K562 (cell line): ENCODE measurements around the gene INTS12. TPM values are rescaled to one million over a fixed set of nuclear protein-coding genes. Genes with fewer than 3 reads are reported as not detected.

Source experiments
- ATAC-seq: fragments of 200-7000 bp; cut with Tn5 transposase; 3 replicates; pipeline ENCODE4 v1.9.1; 2020; ENCODE audit warnings: moderate library complexity
- BruUV-seq: library from RNA; stranded (reverse); fragments of 400-500 nt; replicated peaks from 2 replicates; lab custom pipeline; 2021; lab: Mats Ljungman, UMichigan
- CTCF ChIA-PET: fragments of 300-600 bp; formaldehyde crosslinking; extraction: SDS; loops from one replicate; lab custom pipeline; 2021; ENCODE audit warnings: low intra/inter-chr PET ratio; lab: Yijun Ruan, JAX
- POLR2A ChIA-PET: fragments of 300-600, 350-650 bp; sonication (Branson Sonifier 250); formaldehyde crosslinking; extraction: SDS; loops from one replicate; lab custom pipeline; 2021; ENCODE audit warnings: antibody characterized with exemption, inconsistent platforms; lab: Yijun Ruan, JAX
- DNase-seq, 4 experiments: peaks; one replicate each; pipeline versions ENCODE4 v3.0.0 to v3.0.0-alpha.2; 2011 to 2018; ENCODE audit warnings: low spot score in 3 of 4, mixed read lengths in 3 of 4; ENCODE audit errors: extremely low read depth in 1 of 4
- FAIRE-seq: peaks from 2 replicates; lab custom pipeline; 2011; peaks lifted over from hg19 to GRCh38; lab: Jason Lieb, UNC
- H2AFZ ChIP-seq: 2 replicates; pipeline ENCODE4 v1.6.0; 2011; ENCODE audit warnings: low read depth, low read length, control low read depth, inconsistent platforms
- H3K27ac ChIP-seq: fragments of 200-600 bp; 3 replicates; pipeline ENCODE4 v1.8.0; 2011; ENCODE audit warnings: low read depth, mild to moderate bottlenecking, control low read depth, inconsistent platforms, low read length, moderate library complexity, mixed read lengths; ENCODE audit errors: extremely low read depth
- H3K27me3 ChIP-seq, 2 experiments: fragments of 300-600 bp in 1 of 2; 2 replicates in 1 of 2; 3 replicates in 1 of 2; pipeline versions ENCODE4 v1.6.0 to v1.8.0; 2011; ENCODE audit warnings: inconsistent platforms in 2 of 2, low read length in 2 of 2, mild to moderate bottlenecking in 1 of 2, mixed read lengths in 1 of 2, moderate library complexity in 1 of 2; ENCODE audit not compliant: control insufficient read depth in 2 of 2, insufficient read depth in 2 of 2
- H3K36me3 ChIP-seq: fragments of 300-600 bp; 3 replicates; pipeline ENCODE4 v1.8.0; 2011; ENCODE audit warnings: mild to moderate bottlenecking, low read length, inconsistent platforms; ENCODE audit not compliant: control insufficient read depth, insufficient read depth
- H3K4me1 ChIP-seq, 2 experiments: fragments of 200-600 bp in 1 of 2; replicated peaks in 1 of 2; 2 replicates in 1 of 2; 3 replicates in 1 of 2; pipeline versions ENCODE4 v1.5.1 to v1.8.0; 2011; ENCODE audit warnings: inconsistent platforms in 2 of 2, low read length in 2 of 2, mild to moderate bottlenecking in 1 of 2, mixed read lengths in 1 of 2, moderate library complexity in 1 of 2; ENCODE audit not compliant: control insufficient read depth in 2 of 2, insufficient read depth in 2 of 2
- H3K4me2 ChIP-seq: 2 replicates; pipeline ENCODE4 v1.6.1; 2011; ENCODE audit warnings: low read length, control low read depth, inconsistent platforms, mixed read lengths; ENCODE audit not compliant: insufficient read depth
- H3K4me3 ChIP-seq: fragments of 200-600 bp; sonication (generic), shearing (Covaris generic); 2 replicates; pipeline ENCODE4 v1.5.1; 2016; ENCODE audit warnings: control low read depth, inconsistent platforms
- H3K79me2 ChIP-seq: fragments of 200-600 bp; 3 replicates; pipeline ENCODE4 v1.8.0; 2011; ENCODE audit warnings: low read length, inconsistent platforms; ENCODE audit not compliant: control insufficient read depth, insufficient read depth
- H3K9ac ChIP-seq, 2 experiments: 2 replicates each; pipeline versions ENCODE4 v1.6.0 to v1.6.1; 2011; ENCODE audit warnings: low read depth in 2 of 2, low read length in 2 of 2, control low read depth in 1 of 2, inconsistent platforms in 1 of 2, mild to moderate bottlenecking in 1 of 2, mixed read lengths in 1 of 2; ENCODE audit not compliant: insufficient read depth in 1 of 2
- H3K9me1 ChIP-seq: one replicate; pipeline ENCODE4 v1.6.0; 2011; ENCODE audit warnings: inconsistent platforms, mild to moderate bottlenecking, low read length, moderate library complexity; ENCODE audit not compliant: control insufficient read depth, insufficient read depth
- H3K9me3 ChIP-seq: replicated peaks from 2 replicates; pipeline ENCODE4 v1.5.1; 2011; ENCODE audit warnings: low read depth, low read length, inconsistent platforms; ENCODE audit not compliant: control insufficient read depth, insufficient read depth
- H4K20me1 ChIP-seq: replicated peaks from 2 replicates; pipeline ENCODE4 v1.6.1; 2011; ENCODE audit warnings: low read length, inconsistent platforms, mixed read lengths; ENCODE audit not compliant: control insufficient read depth, insufficient read depth
- BCLAF1 ChIP-seq, 2 experiments: fragments of 450-650 bp in 1 of 2; IDR thresholded peaks; 2 replicates each; pipeline ENCODE4 v1.6.1; 2011 to 2017; ENCODE audit warnings: low read depth in 2 of 2, antibody characterized with exemption in 1 of 2, borderline replicate concordance in 1 of 2, low read length in 1 of 2, mild to moderate bottlenecking in 1 of 2, mixed read lengths in 1 of 2; ENCODE audit not compliant: control insufficient read depth in 1 of 2
- C11orf30 ChIP-seq: fragments of 450-650 bp; IDR thresholded peaks from 2 replicates; pipeline ENCODE4 v1.6.1; 2016; ENCODE audit warnings: low read depth, mild to moderate bottlenecking
- CBX5 ChIP-seq: IDR thresholded peaks from 2 replicates; pipeline ENCODE4 v1.6.1; 2014; ENCODE audit warnings: low read depth, borderline replicate concordance
- EHMT2 ChIP-seq: fragments of 450-650 bp; IDR thresholded peaks from 2 replicates; pipeline ENCODE4 v1.6.1; 2018; ENCODE audit warnings: antibody characterized with exemption
- HNRNPK ChIP-seq: fragments of 200-400 bp; formaldehyde crosslinking; IDR thresholded peaks from one replicate; pipeline ENCODE4 v1.6.1; 2018; ENCODE audit warnings: mild to moderate bottlenecking, low read depth, low read length; ENCODE audit not compliant: poor library complexity, severe bottlenecking
- ILF3 ChIP-seq: fragments of 450-650 bp; IDR thresholded peaks from 2 replicates; pipeline ENCODE4 v1.6.1; 2018; ENCODE audit warnings: antibody characterized with exemption, mild to moderate bottlenecking, moderate library complexity, borderline replicate concordance
- MCM7 ChIP-seq, 2 experiments: fragments of 450-650 bp; IDR thresholded peaks; 2 replicates each; pipeline ENCODE4 v1.6.1; 2016 to 2018
- NCOA1 ChIP-seq: fragments of 450-650 bp; IDR thresholded peaks from 2 replicates; pipeline ENCODE4 v1.6.1; 2016; ENCODE audit warnings: low read depth
- PHB2 ChIP-seq: fragments of 450-650 bp; IDR thresholded peaks from 2 replicates; pipeline ENCODE4 v1.6.1; 2017; ENCODE audit warnings: low read depth
- RAD21 ChIP-seq, 2 experiments: fragments of 250-450 bp in 1 of 2; fragments of 450-650 bp in 1 of 2; sonication (Bioruptor Pico) in 1 of 2; formaldehyde crosslinking in 1 of 2; IDR thresholded peaks in 1 of 2; conservative IDR thresholded peaks in 1 of 2; 2 replicates each; pipeline versions ENCODE4 v1.4.0 to v1.8.0; 2020 to 2022; ENCODE audit warnings: mild to moderate bottlenecking in 2 of 2, moderate library complexity in 1 of 2
- ZBTB17 ChIP-seq: fragments of 450-650 bp; formaldehyde crosslinking; IDR thresholded peaks from 2 replicates; pipeline ENCODE4 v1.4.0; 2020; ENCODE audit warnings: mild to moderate bottlenecking
- ZFP1 ChIP-seq: fragments of 450-650 bp; formaldehyde crosslinking; IDR thresholded peaks from 2 replicates; pipeline ENCODE4 v1.4.0; 2020; ENCODE audit warnings: mild to moderate bottlenecking, mixed read lengths
- ZFX ChIP-seq: sonication (generic); formaldehyde crosslinking; IDR thresholded peaks from 2 replicates; pipeline ENCODE4 v1.8.0; 2022; ENCODE audit warnings: mild to moderate bottlenecking, missing genetic modification reagents, moderate library complexity
- ZNF239 ChIP-seq: fragments of 250-450 bp; sonication (Bioruptor Pico); IDR thresholded peaks from 2 replicates; pipeline ENCODE4 v1.4.0; 2020; ENCODE audit warnings: mild to moderate bottlenecking
- ZNF668 ChIP-seq: fragments of 250-450 bp; sonication (Bioruptor Pico); IDR thresholded peaks from 2 replicates; pipeline ENCODE4 v1.8.0; 2022; ENCODE audit warnings: mild to moderate bottlenecking, inconsistent platforms
- ZNF780A ChIP-seq: fragments of 250-450 bp; sonication (Bioruptor Pico); IDR thresholded peaks from 2 replicates; pipeline ENCODE4 v1.5.0; 2021; ENCODE audit warnings: mild to moderate bottlenecking
- WGBS: fragments of 100-300 bp; shearing (Covaris generic); methylation state at CpG from one replicate; pipeline ENCODE4 v1.1.6; 2016; ENCODE audit warnings: low coverage, mixed read lengths; ENCODE audit not compliant: insufficient coverage; ENCODE audit errors: missing lambda C conversion rate; 5-methylcytosine and 5-hydroxymethylcytosine counted together
- in situ Hi-C: fragments of 300-500 bp; cut with MboI; formaldehyde crosslinking; loops from 4 replicates; pipeline ENCODE4 v1.15.0; 2018; ENCODE audit warnings: inconsistent platforms, mixed read lengths
- intact Hi-C: fragments of 100-400 bp; cut with micrococcal nuclease; formaldehyde crosslinking; loops from 2 replicates; pipeline ENCODE4 v1.14.2; 2022
- polyA plus RNA-seq, 8 experiments: library from polyadenylated mRNA; depleted of rRNA in 4 of 8; stranded (reverse) in 5 of 8; unstranded in 3 of 8; fragments of >200 nt; fragmentation: Nextera tagmentation in 2 of 8; fragmentation: Illumina TruSeq in 1 of 8; extraction: Ambion mirVana in 2 of 8; extraction: Trizol in 1 of 8; gene quantifications; 2 replicates each; pipeline versions ENCODE4 v1.2.1 to v1.2.3, GENCODE V29; 2011 to 2014; ENCODE audit warnings: inconsistent platforms in 1 of 8, missing spikeins in 1 of 8
- total RNA-seq, 7 experiments: library from RNA; depleted of rRNA in 6 of 7; stranded (reverse); fragments of >200 nt in 6 of 7; fragmentation: Illumina TruSeq in 2 of 7; extraction: Trizol in 2 of 7; gene quantifications; 2 replicates each; pipeline versions ENCODE4 v1.2.1 to v1.2.3, GENCODE V29; 2011 to 2021; ENCODE audit warnings: low replicate concordance in 1 of 7
- TF ChIP-seq, protein P1 (sequence below): sonication (generic); formaldehyde crosslinking; IDR thresholded peaks from 2 replicates; pipeline ENCODE4 v1.8.0; 2022; ENCODE audit warnings: mild to moderate bottlenecking, low read depth, missing genetic modification reagents

INTS12 gene
- total and polyA plus RNA-seq, 9 of the 15 experiments (the other 6 are each of a cell fraction or from before 2014, with no cell fraction given), result 24.5 to 82.9 (median 41.2) TPM

- Histone ChIP-seq H3K4me3 (no peak overlapping the region), H3K27ac (no peak overlapping the region), H3K79me2 (no peaks in the 10 kb centered on the region), H4K20me1 (no peaks in the 10 kb centered on the region), H2AFZ (no peak overlapping the region), H3K4me2 (no peak overlapping the region), H3K36me3 (no peaks in the 10 kb centered on the region), H3K9me3 (no peaks in the 10 kb centered on the region), H3K9me1 (no peaks in the 10 kb centered on the region), H3K4me1 (no peaks in the 10 kb centered on the region), H3K27me3 (no peaks in the 10 kb centered on the region), H3K9ac (no peak overlapping the region)
- DNase-seq, result no peak
- no TSS peak for BruUV-seq
- WGBS, result 24% methylated on average over 2 of the region's 2 CpGs
- FAIRE-seq, result no peak
- TF ChIP-seq MCM7 (IDR thresholded peaks at IDR 0.05), result no peak
- TF ChIP-seq, protein P1, sequence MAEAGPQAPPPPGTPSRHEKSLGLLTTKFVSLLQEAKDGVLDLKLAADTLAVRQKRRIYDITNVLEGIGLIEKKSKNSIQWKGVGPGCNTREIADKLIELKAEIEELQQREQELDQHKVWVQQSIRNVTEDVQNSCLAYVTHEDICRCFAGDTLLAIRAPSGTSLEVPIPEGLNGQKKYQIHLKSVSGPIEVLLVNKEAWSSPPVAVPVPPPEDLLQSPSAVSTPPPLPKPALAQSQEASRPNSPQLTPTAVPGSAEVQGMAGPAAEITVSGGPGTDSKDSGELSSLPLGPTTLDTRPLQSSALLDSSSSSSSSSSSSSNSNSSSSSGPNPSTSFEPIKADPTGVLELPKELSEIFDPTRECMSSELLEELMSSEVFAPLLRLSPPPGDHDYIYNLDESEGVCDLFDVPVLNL (CRISPR knock-in tag), result no peak
- TF ChIP-seq ILF3, result no peak
- TF ChIP-seq HNRNPK, result no peak
- no peak for TF ChIP-seq RAD21 (CRISPR knock-in tag; conservative IDR thresholded peaks at IDR 0.05 in 1 of 2, IDR thresholded peaks at IDR 0.05 in 1 of 2)
- TF ChIP-seq ZNF780A (CRISPR knock-in tag), result no peak
- TF ChIP-seq EHMT2, result no peak
- TF ChIP-seq BCLAF1 (IDR thresholded peaks at IDR 0.05; ENCODE audit: borderline replicate concordance in 1 of 2, control insufficient read depth in 1 of 2, low read depth in 2 of 2, low read length in 1 of 2), result no peak
- TF ChIP-seq ZBTB17, result no peak
- no peak for TF ChIP-seq ZNF668 (CRISPR knock-in tag)
- no peak for TF ChIP-seq ZNF239 (CRISPR knock-in tag)
- no peak for TF ChIP-seq C11orf30
- TF ChIP-seq NCOA1, result no peak
- TF ChIP-seq PHB2, result no peak
- TF ChIP-seq ZFX (CRISPR knock-in tag), result no peak
- TF ChIP-seq CBX5, result no peak
- TF ChIP-seq ZFP1 (CRISPR knock-in tag), result no peak
- ChIA-PET CTCF (no interaction called here), POLR2A (interaction anchor here (1.0 kb wide), 2 partner anchors 14 to 43 kb away, joined by 3 read pairs; no protein-coding TSS in a partner anchor)
- no peak for ATAC-seq
- intact Hi-C loops (no loop called here), in situ Hi-C loops (no loop called here)
Observed at GRCh38 chr4:105751718-105752299, 43.3 kb upstream of the INTS12 start.
